BLaER1 treated with 17β-estradiol and CSF1 and Interleukin-3, amounts not matched to agents 10 nM and 100 nM (cell line): ENCODE results near the gene FBXW4.

Experiments used
- H3K27ac ChIP-seq, 11 experiments: shearing (Covaris generic); formaldehyde crosslinking; 2 replicates each; pipeline ENCODE4 v1.8.1; 2022
- H3K27me3 ChIP-seq, 11 experiments: shearing (Covaris generic); formaldehyde crosslinking; 2 replicates each; pipeline ENCODE4 v1.8.1; 2022
- H3K36me3 ChIP-seq, 11 experiments: shearing (Covaris generic); formaldehyde crosslinking; 2 replicates each; pipeline ENCODE4 v1.8.1; 2022
- H3K4me1 ChIP-seq, 10 experiments: shearing (Covaris generic); formaldehyde crosslinking; 2 replicates each; pipeline ENCODE4 v1.8.1; 2022
- H3K4me2 ChIP-seq, 11 experiments: shearing (Covaris generic); formaldehyde crosslinking; 2 replicates each; pipeline ENCODE4 v1.8.1; 2022
- H3K4me3 ChIP-seq, 10 experiments: shearing (Covaris generic); formaldehyde crosslinking; 2 replicates each; pipeline ENCODE4 v1.8.1; 2022
- H3K9ac ChIP-seq, 11 experiments: shearing (Covaris generic); formaldehyde crosslinking; 2 replicates each; pipeline ENCODE4 v1.8.1; 2022
- H3K9me3 ChIP-seq, 11 experiments: shearing (Covaris generic); formaldehyde crosslinking; replicated peaks in 1 of 11; 2 replicates each; pipeline ENCODE4 v1.8.1; 2022
- H4K20me1 ChIP-seq, 11 experiments: shearing (Covaris generic); formaldehyde crosslinking; 2 replicates each; pipeline ENCODE4 v1.8.1; 2022
- Cebpa-rat ChIP-seq, 11 experiments: shearing (Covaris generic); IDR thresholded peaks; 2 replicates each; pipeline ENCODE4 v1.8.1; 2022

FBXW4 gene

DNA sequence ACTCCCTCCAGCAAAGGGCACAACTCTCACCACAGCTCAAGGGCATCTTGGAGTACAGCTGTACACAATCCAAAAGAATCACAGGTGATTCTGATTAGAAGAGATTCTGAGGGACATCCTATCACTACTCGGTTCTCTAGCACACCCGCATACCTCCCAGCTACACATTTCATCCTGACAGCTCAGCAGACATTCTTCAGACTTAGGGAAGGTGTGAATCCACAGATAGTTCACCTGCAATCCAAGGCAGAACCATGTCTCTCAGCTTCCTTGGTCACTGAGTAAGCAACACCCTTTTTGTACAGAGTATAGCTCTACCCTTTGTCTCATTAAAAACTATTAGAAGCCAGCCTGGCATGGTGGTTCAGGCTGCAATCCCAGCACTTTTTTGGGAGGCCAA is 26.8 kb upstream of the FBXW4 start:
- no peak overlapping the region for H3K9ac ChIP-seq
- H3K9me3 ChIP-seq = no peaks in the 10 kb centered on the region
- H4K20me1 ChIP-seq = no peaks in the 10 kb centered on the region
- no peaks in the 10 kb centered on the region for H3K27me3 ChIP-seq
- H3K4me1 ChIP-seq = peaks cover 7 to 13% (median 12%) of the 10 kb centered on the region in 10 experiments; a peak in 15 of 20 replicates
- H3K36me3 ChIP-seq = no peaks in the 10 kb centered on the region
- no peak overlapping the region for H3K4me3 ChIP-seq
- no peak overlapping the region for H3K27ac ChIP-seq
- no peak overlapping the region for H3K4me2 ChIP-seq
- no peak for TF ChIP-seq Cebpa-rat (IDR thresholded peaks at IDR 0.05)

GRCh38 chr10:101720606-101721230 is 25.7 kb upstream of the FBXW4 start:
- Histone ChIP-seq H3K4me2 (no peak overlapping the region), H4K20me1 (no peaks in the 10 kb centered on the region), H3K4me1 (peaks cover 7 to 12% (median 10%) of the 10 kb centered on the region in 10 experiments; a peak in 15 of 20 replicates), H3K36me3 (no peaks in the 10 kb centered on the region), H3K9me3 (no peaks in the 10 kb centered on the region), H3K9ac (no peak overlapping the region), H3K27me3 (no peaks in the 10 kb centered on the region), H3K4me3 (no peak overlapping the region), H3K27ac (no peak overlapping the region)
- no peak for TF ChIP-seq Cebpa-rat (IDR thresholded peaks at IDR 0.05)

- H3K36me3 ChIP-seq = no peaks in the 10 kb centered on the region
- H4K20me1 ChIP-seq = no peaks in the 10 kb centered on the region
- H3K27ac ChIP-seq = no peak overlapping the region
- H3K4me2 ChIP-seq = no peak overlapping the region
- no peak overlapping the region for H3K9ac ChIP-seq
- no peak for TF ChIP-seq Cebpa-rat (IDR thresholded peaks at IDR 0.05)
- H3K9me3 ChIP-seq = no peaks in the 10 kb centered on the region
- H3K4me1 ChIP-seq = no peaks in the 10 kb centered on the region
- no peaks in the 10 kb centered on the region for H3K27me3 ChIP-seq
- H3K4me3 ChIP-seq = no peak overlapping the region
These were observed 23.8 kb upstream of the FBXW4 start for GRCh38 chr10:101718690-101719275.

- no peak overlapping the region for H3K4me2 ChIP-seq
- no peak overlapping the region for H3K4me3 ChIP-seq
- H3K9me3 ChIP-seq = no peaks in the 10 kb centered on the region
These were observed 22.1 kb upstream of the FBXW4 start for GRCh38 chr10:101716891-101717659.

DNA sequence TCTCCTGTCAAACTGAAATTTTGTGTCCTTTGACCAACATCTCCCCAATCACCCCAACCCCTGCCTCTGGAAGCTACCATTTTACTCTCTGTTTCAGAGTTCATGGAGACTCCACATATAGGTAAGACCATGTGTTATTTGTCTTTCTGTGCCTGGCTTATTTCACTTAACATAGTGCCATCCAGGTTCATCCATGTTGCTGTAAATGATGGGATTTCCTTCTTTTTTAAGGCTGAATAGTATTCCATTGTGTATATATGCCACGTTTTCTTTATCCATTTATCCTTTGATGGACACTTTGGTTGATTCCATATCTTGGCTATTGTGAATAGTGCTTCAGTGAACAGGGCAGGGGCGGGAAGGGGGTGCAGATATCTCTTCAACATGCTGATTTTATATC is 18.0 kb upstream of the FBXW4 start:
- H3K27ac ChIP-seq = no peak overlapping the region
- no peaks in the 10 kb centered on the region for H3K9me3 ChIP-seq
- H3K27me3 ChIP-seq = no peaks in the 10 kb centered on the region
- no peaks in the 10 kb centered on the region for H3K36me3 ChIP-seq
- H3K4me3 ChIP-seq = no peak overlapping the region
- H3K4me2 ChIP-seq = no peak overlapping the region
- no peaks in the 10 kb centered on the region for H3K4me1 ChIP-seq
- no peak overlapping the region for H3K9ac ChIP-seq
- TF ChIP-seq Cebpa-rat (IDR thresholded peaks at IDR 0.05) = no peak
- no peaks in the 10 kb centered on the region for H4K20me1 ChIP-seq

More at GRCh38 chr10:101716891-101717659, 22.1 kb upstream of the FBXW4 start:
- no peaks in the 10 kb centered on the region for H4K20me1 ChIP-seq
- H3K9ac ChIP-seq = no peak overlapping the region
- H3K4me1 ChIP-seq = no peaks in the 10 kb centered on the region
- H3K36me3 ChIP-seq = no peaks in the 10 kb centered on the region
- H3K27me3 ChIP-seq = no peaks in the 10 kb centered on the region
- no peak for TF ChIP-seq Cebpa-rat (IDR thresholded peaks at IDR 0.05)
- H3K27ac ChIP-seq = no peak overlapping the region

- Histone ChIP-seq H3K4me1 (no peaks in the 10 kb centered on the region), H4K20me1 (no peaks in the 10 kb centered on the region), H3K9me3 (no peaks in the 10 kb centered on the region), H3K4me3 (no peak overlapping the region), H3K36me3 (no peaks in the 10 kb centered on the region), H3K4me2 (no peak overlapping the region), H3K9ac (no peak overlapping the region), H3K27me3 (no peaks in the 10 kb centered on the region), H3K27ac (no peak overlapping the region)
- no peak for TF ChIP-seq Cebpa-rat (IDR thresholded peaks at IDR 0.05)
These were observed 15.8 kb upstream of the FBXW4 start for GRCh38 chr10:101710793-101711192.

DNA sequence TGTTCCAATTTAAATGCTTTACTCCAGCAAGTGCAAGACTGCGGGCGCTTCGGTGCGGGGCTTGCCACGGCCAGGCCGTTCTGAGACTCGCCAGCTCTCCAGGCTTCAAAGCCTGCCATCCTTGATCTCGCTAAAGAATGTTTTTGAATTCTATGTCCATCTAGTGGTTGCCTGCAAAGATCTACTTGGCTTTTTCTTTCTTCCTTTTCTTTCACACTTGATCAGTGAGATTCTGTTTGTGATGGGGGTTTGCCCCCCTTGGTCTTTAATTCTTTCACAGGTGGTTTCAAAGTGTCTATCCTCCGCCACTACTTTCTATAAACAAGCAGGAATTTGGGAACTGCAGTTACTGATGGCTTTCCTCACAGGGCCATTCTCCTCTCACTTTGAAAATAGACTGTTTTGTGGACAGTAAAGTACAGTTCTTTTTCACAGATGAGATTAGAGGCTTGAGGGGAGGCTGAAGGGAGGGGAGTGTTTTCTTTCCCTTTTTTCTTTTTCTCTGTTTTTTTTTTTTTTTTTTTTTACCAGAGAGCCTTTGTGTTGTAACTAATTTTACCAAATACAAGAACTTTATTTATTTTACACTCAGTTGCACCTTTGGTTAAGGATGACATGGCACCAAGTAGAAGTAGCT is 15.2 kb upstream of the FBXW4 start:
- Histone ChIP-seq H3K4me2 (no peak overlapping the region), H3K27ac (no peak overlapping the region), H3K4me1 (no peaks in the 10 kb centered on the region), H3K9ac (no peak overlapping the region), H3K27me3 (no peaks in the 10 kb centered on the region), H3K9me3 (no peaks in the 10 kb centered on the region), H4K20me1 (no peaks in the 10 kb centered on the region), H3K36me3 (no peaks in the 10 kb centered on the region), H3K4me3 (no peak overlapping the region)
- TF ChIP-seq Cebpa-rat (IDR thresholded peaks at IDR 0.05) = no peak

DNA sequence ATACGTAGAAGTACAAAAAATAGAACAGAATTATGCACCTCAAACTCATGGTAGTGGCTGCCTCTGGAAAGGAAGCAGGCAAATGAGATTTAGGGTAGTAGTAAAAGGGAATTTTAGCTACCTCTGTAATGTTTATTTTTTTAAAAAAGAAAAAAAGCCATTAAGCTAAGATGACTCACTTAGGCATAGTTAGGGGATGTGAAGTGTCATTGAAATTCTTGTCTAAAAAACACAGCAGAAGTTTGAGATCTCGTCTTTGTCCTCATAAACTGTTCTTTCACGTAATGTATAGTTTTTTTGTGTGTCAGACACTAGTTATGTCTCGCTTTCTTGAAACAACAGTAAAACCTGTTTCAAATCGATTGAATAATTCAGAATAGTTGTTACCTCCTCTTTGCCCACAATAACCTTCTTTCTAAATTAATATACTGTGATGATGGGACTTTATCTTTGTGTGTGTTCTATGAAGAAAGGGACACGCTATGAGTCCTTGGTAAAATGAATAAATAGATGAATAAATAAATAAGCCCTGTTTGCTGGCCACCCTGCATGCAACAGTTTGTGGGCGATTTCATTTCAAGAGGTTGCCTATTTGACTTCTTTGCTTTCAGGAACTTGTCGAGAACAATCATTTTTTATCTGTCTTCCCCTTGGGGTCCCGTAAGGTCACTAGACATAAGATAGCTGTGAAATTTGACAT is 14.5 kb upstream of the FBXW4 start:
- no peaks in the 10 kb centered on the region for H3K9me3 ChIP-seq
- no peak for TF ChIP-seq Cebpa-rat (IDR thresholded peaks at IDR 0.05)
- H4K20me1 ChIP-seq = no peaks in the 10 kb centered on the region
- H3K27ac ChIP-seq = no peak overlapping the region
- H3K27me3 ChIP-seq = no peaks in the 10 kb centered on the region
- H3K4me2 ChIP-seq = no peak overlapping the region
- H3K9ac ChIP-seq = no peak overlapping the region
- no peaks in the 10 kb centered on the region for H3K36me3 ChIP-seq
- no peak overlapping the region for H3K4me3 ChIP-seq
- H3K4me1 ChIP-seq = no peaks in the 10 kb centered on the region

DNA sequence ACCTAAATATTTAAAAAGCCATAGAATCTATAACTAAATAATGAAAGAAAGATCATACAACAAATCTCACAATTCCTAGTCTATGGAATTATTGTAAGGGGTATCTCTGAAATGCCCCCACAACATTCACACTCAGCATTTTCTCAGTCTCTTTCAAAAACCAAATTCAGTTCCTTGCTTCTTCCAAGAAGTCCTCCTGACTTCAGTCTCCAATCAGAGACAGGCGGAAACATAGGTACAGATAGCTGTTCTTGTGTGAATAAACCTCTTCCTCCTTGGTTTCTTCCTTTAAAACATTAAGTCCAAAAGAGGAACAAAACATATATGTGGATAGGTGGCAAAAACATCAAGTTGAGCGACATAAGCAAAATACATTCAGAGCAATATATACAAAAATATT is 13.9 kb upstream of the FBXW4 start:
- H3K27ac ChIP-seq = no peak overlapping the region
- H3K4me1 ChIP-seq = no peaks in the 10 kb centered on the region
- TF ChIP-seq Cebpa-rat (IDR thresholded peaks at IDR 0.05) = no peak
- H3K9me3 ChIP-seq = no peaks in the 10 kb centered on the region
- no peak overlapping the region for H3K4me3 ChIP-seq
- H3K27me3 ChIP-seq = no peaks in the 10 kb centered on the region
- H3K36me3 ChIP-seq = no peaks in the 10 kb centered on the region
- H4K20me1 ChIP-seq = no peaks in the 10 kb centered on the region
- no peak overlapping the region for H3K4me2 ChIP-seq
- H3K9ac ChIP-seq = no peak overlapping the region
